ENCODE data around the gene PER2. TPM values are rescaled to one million over a fixed set of nuclear protein-coding genes. Genes with fewer than 3 reads are reported as not detected.
A peak's percentile ranks its signal among the peaks of the same experiment; 100 is the strongest.
"Not testable (repeated sequence)": the region's sequence is repeated elsewhere in the genome, so short reads cannot be mapped to it uniquely, and the experiment has no call there.

The PER2 gene
- total and polyA plus RNA-seq, 2 experiments from 2014 or later, result 2.3 to 6.2 TPM

GRCh38 chr2:238326801-238327365, 38.5 kb upstream of the PER2 start:
- TF ChIP-seq EZH2 (IDR thresholded peaks at IDR 0.05; ENCODE audit: insufficient read depth, poor library complexity, severe bottlenecking), result no peak
- TF ChIP-seq EZH2phosphoT487 (IDR thresholded peaks at IDR 0.05; ENCODE audit: insufficient read depth, low read depth), result no peak
- Histone ChIP-seq H3K4me2 (ENCODE audit: unreplicated experiment) (no peak overlapping the region), H4K20me1 (ENCODE audit: insufficient read depth) (no peaks in the 10 kb centered on the region), H2AFZ (no peak overlapping the region), H3K9ac (no peak overlapping the region), H3F3A (ENCODE audit: insufficient read depth) (no peaks in the 10 kb centered on the region), H3K9me2 (ENCODE audit: insufficient read depth) (no peaks in the 10 kb centered on the region), H3K4me1 (ENCODE audit: insufficient read depth) (no peaks in the 10 kb centered on the region), H3K27ac (no peak overlapping the region), H3K4me3 (no peak overlapping the region), H3K36me3 (ENCODE audit: low read depth) (peaks cover 14% of the 10 kb centered on the region; the same call in 1 of the 2 replicates), H3K9me3 (ENCODE audit: low read depth) (no peaks in the 10 kb centered on the region), H3K27me3 (replicated peaks; ENCODE audit: insufficient read depth) (no peaks in the 10 kb centered on the region), H3K79me2 (ENCODE audit: insufficient read depth) (peaks cover 63% of the 10 kb centered on the region)
- 73 to 77% methylated on average over 12 of the region's 12 CpGs for WGBS, 2 experiments (ENCODE audit: low coverage in 1 of 2, low lambda C conversion rate in 2 of 2, missing lambda C conversion rate in 2 of 2)
- peak; percentile 63 for DNase-seq
- in situ Hi-C loops (cut with MboI), result no loop called here

- Histone ChIP-seq H3K79me2 (ENCODE audit: insufficient read depth) (peaks cover 65% of the 10 kb centered on the region), H3K27ac (no peak overlapping the region), H4K20me1 (ENCODE audit: insufficient read depth) (no peaks in the 10 kb centered on the region), H3K36me3 (ENCODE audit: low read depth) (peaks cover 14% of the 10 kb centered on the region; the same call in 1 of the 2 replicates), H3K9ac (no peak overlapping the region), H3K4me1 (ENCODE audit: insufficient read depth) (peaks cover 7% of the 10 kb centered on the region), H3K4me2 (ENCODE audit: unreplicated experiment) (no peak overlapping the region), H3F3A (ENCODE audit: insufficient read depth) (no peaks in the 10 kb centered on the region), H3K27me3 (replicated peaks; ENCODE audit: insufficient read depth) (no peaks in the 10 kb centered on the region), H3K9me2 (ENCODE audit: insufficient read depth) (no peaks in the 10 kb centered on the region), H3K4me3 (no peak overlapping the region), H2AFZ (no peak overlapping the region), H3K9me3 (ENCODE audit: low read depth) (no peaks in the 10 kb centered on the region)
- no peak for DNase-seq
- WGBS, 2 experiments (ENCODE audit: low coverage in 1 of 2, low lambda C conversion rate in 2 of 2, missing lambda C conversion rate in 2 of 2), result 85 to 89% methylated on average over 9 of the region's 9 CpGs
- in situ Hi-C loops (cut with MboI), result no loop called here
- no peak for TF ChIP-seq EZH2 (IDR thresholded peaks at IDR 0.05; ENCODE audit: insufficient read depth, poor library complexity, severe bottlenecking)
- no peak for TF ChIP-seq EZH2phosphoT487 (IDR thresholded peaks at IDR 0.05; ENCODE audit: insufficient read depth, low read depth)
These were observed 37.3 kb upstream of the PER2 start for GRCh38 chr2:238325694-238326093.

GRCh38 chr2:238324248-238324647, 35.8 kb upstream of the PER2 start:
- H3K36me3 ChIP-seq (ENCODE audit: low read depth); H3K27ac ChIP-seq; H3K27me3 ChIP-seq (replicated peaks; ENCODE audit: insufficient read depth); H2AFZ ChIP-seq; H3K4me1 ChIP-seq (ENCODE audit: insufficient read depth); DNase-seq; H3K9me3 ChIP-seq (ENCODE audit: low read depth); H3F3A ChIP-seq (ENCODE audit: insufficient read depth); H3K9me2 ChIP-seq (ENCODE audit: insufficient read depth); H3K9ac ChIP-seq; H3K4me3 ChIP-seq; H3K4me2 ChIP-seq (ENCODE audit: unreplicated experiment); in situ Hi-C loops (cut with MboI); H4K20me1 ChIP-seq (ENCODE audit: insufficient read depth): not testable (repeated sequence)
- 96% methylated on average over 7 of the region's 7 CpGs for WGBS, 2 experiments (ENCODE audit: low coverage in 1 of 2, low lambda C conversion rate in 2 of 2, missing lambda C conversion rate in 2 of 2)
- H3K79me2 ChIP-seq (ENCODE audit: insufficient read depth), result peaks cover 62% of the 10 kb centered on the region

- WGBS, 2 experiments (ENCODE audit: low coverage in 1 of 2, low lambda C conversion rate in 2 of 2, missing lambda C conversion rate in 2 of 2), result 83 to 86% methylated on average over 10 of the region's 10 CpGs
- no peaks in the 10 kb centered on the region for H4K20me1 ChIP-seq (ENCODE audit: insufficient read depth)
- no peaks in the 10 kb centered on the region for H3K36me3 ChIP-seq (ENCODE audit: low read depth)
- in situ Hi-C loops (cut with MboI), result no loop called here
- no peaks in the 10 kb centered on the region for H3F3A ChIP-seq (ENCODE audit: insufficient read depth)
- H3K9me3 ChIP-seq (ENCODE audit: low read depth), result no peaks in the 10 kb centered on the region
- no peak for DNase-seq
- no peaks in the 10 kb centered on the region for H3K27me3 ChIP-seq (replicated peaks; ENCODE audit: insufficient read depth)
- H3K4me2 ChIP-seq (ENCODE audit: unreplicated experiment), result peak overlapping the region; percentile 81
- no peak overlapping the region for H3K9ac ChIP-seq
- TF ChIP-seq EZH2phosphoT487 (IDR thresholded peaks at IDR 0.05; ENCODE audit: insufficient read depth, low read depth), result no peak
- H3K4me3 ChIP-seq, result no peak overlapping the region
- no peak overlapping the region for H2AFZ ChIP-seq
- H3K4me1 ChIP-seq (ENCODE audit: insufficient read depth), result peaks cover 7% of the 10 kb centered on the region
- H3K79me2 ChIP-seq (ENCODE audit: insufficient read depth), result peaks cover 47% of the 10 kb centered on the region
- H3K9me2 ChIP-seq (ENCODE audit: insufficient read depth), result no peaks in the 10 kb centered on the region
- H3K27ac ChIP-seq, result no peak overlapping the region
These were observed 33.6 kb upstream of the PER2 start for GRCh38 chr2:238322001-238322411.

GRCh38 chr2:238321467-238321866, 33.1 kb upstream of the PER2 start:
- Histone ChIP-seq H2AFZ (peak overlapping the region; percentile 57), H3K79me2 (ENCODE audit: insufficient read depth) (peaks cover 45% of the 10 kb centered on the region), H3K9ac (peak overlapping the region; percentile 73)

More at GRCh38 chr2:238321467-238321866, 33.1 kb upstream of the PER2 start:
- Histone ChIP-seq H3K4me2 (ENCODE audit: unreplicated experiment) (peak overlapping the region; percentile 81), H3K27ac (no peak overlapping the region), H3K36me3 (ENCODE audit: low read depth) (no peaks in the 10 kb centered on the region), H3K4me3 (peak overlapping the region; percentile 75), H3K4me1 (ENCODE audit: insufficient read depth) (peaks cover 7% of the 10 kb centered on the region), H3K9me2 (ENCODE audit: insufficient read depth) (no peaks in the 10 kb centered on the region), H3K27me3 (replicated peaks; ENCODE audit: insufficient read depth) (no peaks in the 10 kb centered on the region), H4K20me1 (ENCODE audit: insufficient read depth) (no peaks in the 10 kb centered on the region), H3F3A (ENCODE audit: insufficient read depth) (no peaks in the 10 kb centered on the region), H3K9me3 (ENCODE audit: low read depth) (no peaks in the 10 kb centered on the region)
- no peak for DNase-seq
- in situ Hi-C loops (cut with MboI), result no loop called here
- TF ChIP-seq EZH2 (IDR thresholded peaks at IDR 0.05; ENCODE audit: insufficient read depth, poor library complexity, severe bottlenecking), result no peak
- TF ChIP-seq EZH2phosphoT487 (IDR thresholded peaks at IDR 0.05; ENCODE audit: insufficient read depth, low read depth), result no peak
- WGBS, 2 experiments (ENCODE audit: low coverage in 1 of 2, low lambda C conversion rate in 2 of 2, missing lambda C conversion rate in 2 of 2), result 69 to 71% methylated on average over 9 of the region's 9 CpGs

Measured in GM23248 (cell line).